GM06990 (cell line): ENCODE results near the gene TBCK.
A peak's percentile ranks its signal among the peaks of the same experiment; 100 is the strongest.

Source experiments
- DNase-seq: peaks from one replicate; pipeline ENCODE4 v3.0.0-alpha.2; 2011; ENCODE audit not compliant: insufficient read length; ENCODE audit errors: extremely low read depth
- H3K27me3 ChIP-seq: replicated peaks from 2 replicates; pipeline ENCODE4 v1.6.0; 2011; ENCODE audit warnings: low read length; ENCODE audit not compliant: control insufficient read depth, insufficient read depth
- H3K36me3 ChIP-seq: 2 replicates; pipeline ENCODE4 v1.5.1; 2011; ENCODE audit warnings: low read length; ENCODE audit not compliant: control insufficient read depth, insufficient read depth
- H3K4me3 ChIP-seq: replicated peaks from 2 replicates; pipeline ENCODE4 v1.5.1; 2011; ENCODE audit warnings: low read depth, mild to moderate bottlenecking, control low read depth, low read length
- CTCF ChIP-seq: IDR thresholded peaks from 2 replicates; pipeline ENCODE4 v1.5.1; 2011; ENCODE audit warnings: low read length, control low read depth, mild to moderate bottlenecking, inconsistent platforms; ENCODE audit not compliant: insufficient read depth, poor library complexity, severe bottlenecking

TBCK gene

GRCh38 chr4:106336618-106337017 lies 20.6 kb upstream of the TBCK start:
- H3K36me3 ChIP-seq: peaks cover 8% of the 10 kb centered on the region
- H3K27me3 ChIP-seq: no peaks in the 10 kb centered on the region
- TF ChIP-seq CTCF: no peak
- DNase-seq: no peak
- H3K4me3 ChIP-seq: no peak overlapping the region

- no peak for DNase-seq
- TF ChIP-seq CTCF: no peak
- H3K27me3 ChIP-seq: no peaks in the 10 kb centered on the region
- H3K36me3 ChIP-seq: peaks cover 9% of the 10 kb centered on the region
- H3K4me3 ChIP-seq: no peak overlapping the region
Observed at GRCh38 chr4:106334741-106335470, 18.9 kb upstream of the TBCK start.

GRCh38 chr4:106333186-106333585 lies 17.2 kb upstream of the TBCK start:
- H3K4me3 ChIP-seq: no peak overlapping the region
- no peaks in the 10 kb centered on the region for H3K27me3 ChIP-seq
- TF ChIP-seq CTCF: no peak
- DNase-seq: no peak
- H3K36me3 ChIP-seq: peaks cover 4% of the 10 kb centered on the region

- no peak overlapping the region for H3K4me3 ChIP-seq
- DNase-seq: no peak
- peak; percentile 64 for TF ChIP-seq CTCF
- peaks cover 5% of the 10 kb centered on the region for H3K36me3 ChIP-seq
- H3K27me3 ChIP-seq: no peaks in the 10 kb centered on the region
Observed at GRCh38 chr4:106329041-106329618, 13.1 kb upstream of the TBCK start.

GRCh38 chr4:106325800-106326199 lies 9.8 kb upstream of the TBCK start:
- H3K4me3 ChIP-seq: no peak overlapping the region
- peaks cover 3% of the 10 kb centered on the region for H3K36me3 ChIP-seq
- H3K27me3 ChIP-seq: no peaks in the 10 kb centered on the region
- TF ChIP-seq CTCF: no peak
- DNase-seq: no peak
